Pons (tissue), 1 donor: Measurements from ENCODE around the gene GLA.

Source experiments
- DNase-seq: peaks from one replicate; pipeline ENCODE4 v3.0.0-alpha.2; 2016; ENCODE audit warnings: low spot score

GLA gene

GRCh38 chrX:101397779-101398178, 9.9 kb downstream of the GLA start:
- no peak for DNase-seq

GRCh38 chrX:101395789-101396188, 11.9 kb downstream of the GLA start:
- no peak for DNase-seq

- DNase-seq = no peak
Observed at GRCh38 chrX:101394372-101394771, 13.4 kb downstream of the GLA start.

- DNase-seq = no peak
Observed at GRCh38 chrX:101393530-101394305, 14.0 kb downstream of the GLA start.

GRCh38 chrX:101391831-101392230, 15.9 kb downstream of the GLA start:
- DNase-seq = no peak

- DNase-seq = peak; percentile 88
Observed at GRCh38 chrX:101390664-101391525, 16.8 kb downstream of the GLA start, which contains the start of gene RPL36A. TSS of gene RPL36A (plus strand) at chrX:101391011. CDS start at chrX:101391044, 33 bp downstream.

- DNase-seq = no peak
Observed at GRCh38 chrX:101388604-101389003, 19.1 kb downstream of the GLA start.

GRCh38 chrX:101386542-101386885, 21.2 kb downstream of the GLA start:
- DNase-seq = no peak

- DNase-seq = peak; percentile 39
Observed at GRCh38 chrX:101385795-101386541, 21.8 kb downstream of the GLA start, which contains the start of gene BTK. TSS of gene BTK (minus strand) at chrX:101386191. CDS start at chrX:101375284, 10,907 bp downstream.

- DNase-seq = no peak
Observed at GRCh38 chrX:101385026-101385684, 22.6 kb downstream of the GLA start.

- DNase-seq = no peak
Observed at GRCh38 chrX:101383679-101384205, 24.0 kb downstream of the GLA start.

GRCh38 chrX:101377547-101377946, 30.2 kb downstream of the GLA start:
- no peak for DNase-seq

GRCh38 chrX:101370888-101371504, 36.7 kb downstream of the GLA start:
- DNase-seq = no peak

- no peak for DNase-seq
Observed at GRCh38 chrX:101369687-101370086, 38.0 kb downstream of the GLA start.

- no peak for DNase-seq
Observed at GRCh38 chrX:101368800-101369199, 38.9 kb downstream of the GLA start.

GRCh38 chrX:101365301-101365795, 42.4 kb downstream of the GLA start:
- DNase-seq = no peak

GRCh38 chrX:101362757-101363156, 45.0 kb downstream of the GLA start:
- no peak for DNase-seq

- DNase-seq = no peak
Observed at GRCh38 chrX:101362116-101362515, 45.6 kb downstream of the GLA start.

- DNase-seq = no peak
Observed at GRCh38 chrX:101360390-101360789, 47.3 kb downstream of the GLA start.

- DNase-seq = no peak
Observed at GRCh38 chrX:101359966-101360365, 47.8 kb downstream of the GLA start.
